HG03175 (cell line): Measurements from ENCODE around the gene HIPK2.
A peak's percentile ranks its signal among the peaks of the same experiment; 100 is the strongest.

ENCODE experiments used
- ATAC-seq: cut with Tn5 transposase; IDR thresholded peaks from one replicate; pipeline ENCODE4 v1.9.1; 2021; ENCODE audit warnings: mild to moderate bottlenecking, moderate library complexity; ENCODE audit not compliant: unreplicated experiment

The HIPK2 gene

GRCh38 chr7:139737221-139738100 is 40.3 kb downstream of the HIPK2 start:
- no peak for ATAC-seq

GRCh38 chr7:139735912-139736595 is 41.7 kb downstream of the HIPK2 start:
- no peak for ATAC-seq

GRCh38 chr7:139735466-139735865 is 42.3 kb downstream of the HIPK2 start:
- ATAC-seq = no peak

DNA sequence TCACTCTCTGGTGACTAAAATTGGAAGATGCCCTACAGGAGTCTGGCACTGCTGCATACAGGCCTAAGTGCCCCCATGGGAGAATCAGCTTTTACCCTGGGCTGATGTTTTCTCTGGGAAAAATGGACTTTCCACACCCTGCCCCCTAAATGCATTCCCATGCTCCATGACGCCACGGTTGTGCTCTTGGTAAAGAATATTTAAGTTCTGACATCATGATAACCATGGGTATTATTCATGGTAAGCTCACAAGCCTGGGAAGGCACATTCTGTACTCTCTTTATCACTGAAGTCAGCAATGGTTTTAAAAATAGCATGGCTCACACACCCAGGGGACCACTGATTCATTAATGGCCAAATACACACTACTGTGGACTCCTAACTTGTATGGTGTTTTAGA is 43.4 kb downstream of the HIPK2 start:
- ATAC-seq = no peak

GRCh38 chr7:139733751-139734150 is 44.0 kb downstream of the HIPK2 start:
- ATAC-seq = no peak

DNA sequence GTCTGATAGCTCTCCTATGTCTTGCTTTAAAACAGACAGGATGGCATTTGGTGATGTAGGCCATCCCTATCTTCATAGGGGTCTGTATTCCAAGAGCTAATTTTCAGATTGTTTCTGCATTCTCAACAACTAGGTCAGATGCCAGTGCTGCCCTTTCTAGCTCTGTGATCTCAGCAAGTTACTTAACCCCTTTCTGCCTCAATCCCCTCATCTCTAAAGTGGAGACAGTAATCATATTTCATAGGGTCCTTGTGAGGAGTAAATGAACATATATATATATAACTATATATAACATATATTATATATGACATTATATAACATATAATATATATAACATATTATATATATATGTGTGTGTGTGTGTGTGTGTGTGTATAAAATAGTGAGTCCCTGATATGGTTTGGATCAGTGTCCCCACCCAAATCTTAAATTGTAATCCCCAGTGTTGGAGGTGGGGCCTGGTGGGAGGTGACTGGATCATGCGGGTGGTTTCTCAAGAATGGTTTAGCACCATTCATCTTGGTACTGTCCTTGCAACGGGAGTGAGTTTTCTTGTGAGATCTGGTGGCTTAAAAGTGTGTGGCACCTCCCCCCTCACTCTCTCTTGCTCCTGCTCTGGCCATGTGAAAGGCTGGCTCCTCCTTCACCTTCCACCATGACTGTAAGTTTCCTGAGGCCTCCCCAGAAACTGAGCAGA is 45.2 kb downstream of the HIPK2 start:
- ATAC-seq = no peak

GRCh38 chr7:139731802-139732470 is 45.9 kb downstream of the HIPK2 start:
- ATAC-seq = no peak

- peak; percentile 84 for ATAC-seq
Measured at GRCh38 chr7:139730746-139731612, 46.8 kb downstream of the HIPK2 start.

GRCh38 chr7:139728203-139728602 is 49.6 kb downstream of the HIPK2 start:
- no peak for ATAC-seq

- ATAC-seq = no peak
Measured at GRCh38 chr7:139727151-139727705, 50.6 kb downstream of the HIPK2 start.

GRCh38 chr7:139726485-139726869 is 51.3 kb downstream of the HIPK2 start:
- no peak for ATAC-seq

DNA sequence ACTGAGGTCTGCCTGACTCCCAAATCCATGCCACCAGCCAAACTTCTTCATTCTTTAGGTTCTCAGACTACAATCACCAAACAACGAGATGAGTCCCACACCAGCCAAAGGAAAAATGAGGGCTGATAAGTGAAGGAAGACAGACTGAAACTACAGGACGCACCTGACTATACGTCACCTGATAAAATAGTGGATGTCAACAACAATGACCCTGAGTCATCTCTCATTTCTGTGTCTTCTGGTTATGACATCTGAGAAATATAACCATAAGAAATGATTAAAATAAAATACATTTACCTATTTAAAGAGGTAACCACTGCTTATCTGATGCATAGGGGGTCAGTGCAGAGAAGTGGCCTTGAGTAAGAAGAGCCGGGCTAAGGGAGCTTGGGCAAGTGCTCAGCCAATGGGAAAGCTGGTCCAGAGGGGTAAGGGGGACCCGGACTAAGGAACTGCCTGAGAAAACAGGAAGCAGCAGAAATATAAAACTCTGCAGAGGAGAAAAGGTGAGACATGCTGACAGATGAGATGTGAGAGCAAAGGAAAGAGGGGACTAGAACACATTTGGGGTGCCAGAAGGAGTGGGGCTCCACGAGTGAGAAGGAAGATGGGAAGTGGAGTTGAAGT is 51.8 kb downstream of the HIPK2 start:
- ATAC-seq = no peak

- peak; percentile 90 for ATAC-seq
Measured at GRCh38 chr7:139725077-139725476, 52.7 kb downstream of the HIPK2 start.

GRCh38 chr7:139722604-139723003 is 55.2 kb downstream of the HIPK2 start:
- no peak for ATAC-seq

GRCh38 chr7:139721821-139722220 is 56.0 kb downstream of the HIPK2 start:
- ATAC-seq = no peak

DNA sequence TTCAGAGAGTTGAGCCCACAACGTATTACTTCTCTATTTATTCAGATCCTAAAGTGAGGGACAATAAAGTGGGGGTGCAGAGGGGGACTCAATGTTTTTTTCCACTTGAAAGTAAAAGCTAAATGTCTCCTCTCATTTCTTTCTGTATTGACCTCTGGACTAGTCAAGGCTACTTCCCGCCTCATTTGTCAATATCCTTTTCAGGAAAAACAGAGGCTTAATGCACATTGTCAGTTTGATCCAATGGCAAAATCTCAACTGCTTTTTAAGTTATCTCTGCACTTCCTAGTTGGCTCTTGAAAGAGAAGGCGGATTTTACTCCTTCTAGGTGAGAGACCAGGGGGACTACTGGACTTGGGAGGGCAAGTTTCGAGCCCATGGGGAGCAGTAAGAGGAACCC is 56.4 kb downstream of the HIPK2 start:
- no peak for ATAC-seq

DNA sequence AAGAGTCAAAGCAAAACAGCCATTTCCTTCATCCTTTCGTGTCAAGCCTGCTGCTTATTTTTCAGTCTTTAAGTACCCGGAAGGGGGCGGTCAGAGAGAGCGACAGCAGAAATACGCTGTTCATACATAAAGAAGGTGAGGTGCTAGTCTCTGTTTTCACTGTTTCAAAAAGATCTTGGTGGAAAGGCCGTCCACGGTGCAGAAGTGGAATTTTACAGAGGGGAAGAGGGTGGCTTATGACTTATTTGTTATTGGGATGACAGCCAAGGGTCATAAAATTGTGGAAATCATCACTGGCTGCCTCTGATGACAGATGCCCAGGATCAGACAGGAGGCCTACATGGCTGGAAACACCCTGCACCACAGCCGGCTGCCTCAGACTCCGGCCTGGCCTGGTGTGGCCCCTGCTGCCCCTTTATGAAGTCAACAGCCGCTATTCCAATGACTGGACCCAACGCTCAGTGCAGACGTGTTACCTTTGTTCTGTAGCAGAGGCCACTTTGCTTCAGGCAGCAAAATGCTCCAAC is 57.0 kb downstream of the HIPK2 start:
- ATAC-seq = no peak

GRCh38 chr7:139720186-139720585 is 57.6 kb downstream of the HIPK2 start:
- ATAC-seq = no peak

DNA sequence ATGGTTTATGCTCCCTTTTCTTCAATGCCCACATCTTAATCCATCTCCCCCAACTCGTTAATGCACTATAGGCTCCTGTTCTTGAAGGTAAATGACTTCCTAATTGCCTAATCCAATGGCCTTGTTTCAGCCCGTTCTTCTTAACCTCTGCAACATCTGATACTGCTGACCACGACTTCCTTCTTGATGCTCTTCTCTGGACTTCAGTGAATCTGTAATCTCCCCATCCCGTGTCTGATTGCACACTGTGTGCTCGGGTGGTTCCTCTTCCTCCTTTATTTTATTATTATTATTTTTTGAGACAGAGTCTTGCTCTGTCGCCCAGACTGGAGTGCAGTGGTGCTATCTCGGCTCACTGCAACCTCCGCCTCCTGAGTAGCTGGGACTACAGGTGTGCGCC is 58.9 kb downstream of the HIPK2 start:
- ATAC-seq = no peak
